GM19372 (cell line): ENCODE measurements around the gene GPC5.
A peak's percentile ranks its signal among the peaks of the same experiment; 100 is the strongest.
"Not testable (repeated sequence)": the region's sequence is repeated elsewhere in the genome, so short reads cannot be mapped to it uniquely, and the experiment has no call there.

Experiments used
- ATAC-seq: cut with Tn5 transposase; IDR thresholded peaks from one replicate; pipeline ENCODE4 v1.9.1; 2021; ENCODE audit warnings: mild to moderate bottlenecking, low read depth, moderate library complexity; ENCODE audit not compliant: unreplicated experiment

Gene GPC5

GRCh38 chr13:92833071-92833470 is 1434.7 kb downstream of the GPC5 start:
- ATAC-seq = no peak

- ATAC-seq = no peak
Observed at GRCh38 chr13:92836171-92836570, 1437.8 kb downstream of the GPC5 start.

GRCh38 chr13:92838786-92839185 is 1440.4 kb downstream of the GPC5 start:
- ATAC-seq = no peak

- ATAC-seq = no peak
Observed at GRCh38 chr13:92842145-92842544, 1443.7 kb downstream of the GPC5 start.

- ATAC-seq = peak; percentile 50
Observed at GRCh38 chr13:92843549-92843948, 1445.1 kb downstream of the GPC5 start.

GRCh38 chr13:92849381-92849780 is 1451.0 kb downstream of the GPC5 start:
- no peak for ATAC-seq

- no peak for ATAC-seq
Observed at GRCh38 chr13:92864584-92865284, 1466.3 kb downstream of the GPC5 start.

- no peak for ATAC-seq
Observed at GRCh38 chr13:92873029-92873428, 1474.6 kb downstream of the GPC5 start.

GRCh38 chr13:92886535-92887077 is 1488.2 kb downstream of the GPC5 start:
- ATAC-seq = no peak

GRCh38 chr13:92894447-92894846 is 1496.0 kb downstream of the GPC5 start:
- ATAC-seq = no peak

GRCh38 chr13:92896842-92897241 is 1498.4 kb downstream of the GPC5 start:
- no peak for ATAC-seq

- ATAC-seq = not testable (repeated sequence)
Observed at GRCh38 chr13:92898946-92899345, 1500.5 kb downstream of the GPC5 start.

- ATAC-seq = no peak
Observed at GRCh38 chr13:92900446-92900845, 1502.0 kb downstream of the GPC5 start.

GRCh38 chr13:92901739-92902138 is 1503.3 kb downstream of the GPC5 start:
- ATAC-seq = no peak

GRCh38 chr13:92912629-92913028 is 1514.2 kb downstream of the GPC5 start:
- ATAC-seq = no peak

GRCh38 chr13:92913840-92914239 is 1515.4 kb downstream of the GPC5 start:
- no peak for ATAC-seq
